T-helper 2 cell treated with Interferon-gamma antibody and Interleukin-4, amounts not matched to agents 100 ng/mL and 5 ng/mL, for 36 hours (primary cell): ENCODE data around the gene PLAC9. TPM values are rescaled to one million over a fixed set of nuclear protein-coding genes. Genes with fewer than 3 reads are reported as not detected.

Source experiments
- intact Hi-C: fragments of 100-400 bp; cut with micrococcal nuclease; formaldehyde crosslinking; loops from one replicate; pipeline ENCODE4 v1.15.1; 2023
- total RNA-seq: library from RNA; stranded (reverse); gene quantifications from 2 replicates; pipeline ENCODE4 v1.2.3, GENCODE V29; 2022

Gene PLAC9
- total RNA-seq, 1 donor from 2014 or later, result not detected

- intact Hi-C loops, result no loop called here
These were observed 5.4 kb downstream of the PLAC9 start for GRCh38 chr10:80137920-80138319.

- intact Hi-C loops, result no loop called here
These were observed 6.7 kb downstream of the PLAC9 start for GRCh38 chr10:80139265-80139664.

GRCh38 chr10:80140251-80140650 is 7.7 kb downstream of the PLAC9 start:
- intact Hi-C loops, result loop anchor here (5.0 kb wide), 1 partner anchor 47 kb away; no protein-coding TSS in a partner anchor

GRCh38 chr10:80141696-80142460 is 9.3 kb downstream of the PLAC9 start:
- intact Hi-C loops, result loop anchor here (5.0 kb wide), 1 partner anchor 45 kb away; no protein-coding TSS in a partner anchor

DNA sequence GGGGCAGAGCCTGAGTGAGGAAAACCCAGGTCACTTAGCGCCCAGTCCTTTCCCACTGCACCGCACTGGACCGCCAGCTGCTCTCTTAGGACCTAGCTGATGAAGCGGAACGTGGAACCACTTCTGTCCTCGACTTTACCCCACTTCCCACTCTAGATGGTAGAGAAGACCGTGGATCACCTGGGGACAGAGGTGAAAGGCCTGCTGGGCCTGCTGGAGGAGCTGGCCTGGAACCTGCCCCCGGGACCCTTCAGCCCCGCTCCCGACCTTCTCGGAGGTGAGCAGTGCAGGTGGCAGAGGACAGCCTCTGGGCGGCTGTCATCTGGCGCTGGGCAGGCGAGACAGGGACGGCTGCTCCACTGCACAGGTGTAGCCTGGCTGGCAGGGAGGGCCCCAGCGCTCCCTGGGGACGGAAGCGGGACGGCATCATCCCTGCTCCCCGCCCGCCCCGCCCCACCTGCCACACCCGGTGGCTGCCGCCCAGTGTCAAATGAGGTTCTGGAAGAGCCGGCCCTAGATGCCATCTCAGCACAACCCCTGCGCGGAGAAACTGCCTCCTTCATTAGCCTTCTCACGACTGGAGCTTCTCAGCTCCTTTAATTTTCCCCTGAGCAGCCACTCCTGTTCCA is 11.7 kb downstream of the PLAC9 start:
- intact Hi-C loops, result loop anchor here (1.0 to 5.0 kb wide), 4 partner anchors 43 to 116 kb away; no protein-coding TSS in a partner anchor

DNA sequence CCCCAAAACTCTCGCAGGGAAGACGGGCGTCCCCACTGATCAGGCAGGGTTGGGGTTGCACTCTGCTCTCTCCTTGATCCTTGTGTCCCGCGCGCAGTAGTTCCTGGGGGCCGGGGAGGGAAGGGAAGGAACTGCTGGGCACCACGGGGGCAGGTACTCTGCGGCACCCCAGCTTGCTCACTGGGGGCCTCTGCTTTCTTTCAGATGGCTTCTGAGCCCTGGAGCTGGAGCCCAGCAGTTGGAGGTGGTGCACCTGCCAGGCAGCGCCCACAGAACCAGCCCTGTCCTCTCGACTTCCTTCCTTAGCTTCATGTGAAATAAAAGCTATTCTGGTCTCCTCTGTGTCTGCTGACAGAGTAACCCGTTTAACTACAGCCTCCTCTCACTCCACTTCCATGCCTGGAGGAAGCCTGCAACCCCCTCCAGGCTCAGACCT is 12.2 kb downstream of the PLAC9 start:
- intact Hi-C loops, result loop anchor here (1.0 to 5.0 kb wide), 4 partner anchors 43 to 116 kb away; no protein-coding TSS in a partner anchor

DNA sequence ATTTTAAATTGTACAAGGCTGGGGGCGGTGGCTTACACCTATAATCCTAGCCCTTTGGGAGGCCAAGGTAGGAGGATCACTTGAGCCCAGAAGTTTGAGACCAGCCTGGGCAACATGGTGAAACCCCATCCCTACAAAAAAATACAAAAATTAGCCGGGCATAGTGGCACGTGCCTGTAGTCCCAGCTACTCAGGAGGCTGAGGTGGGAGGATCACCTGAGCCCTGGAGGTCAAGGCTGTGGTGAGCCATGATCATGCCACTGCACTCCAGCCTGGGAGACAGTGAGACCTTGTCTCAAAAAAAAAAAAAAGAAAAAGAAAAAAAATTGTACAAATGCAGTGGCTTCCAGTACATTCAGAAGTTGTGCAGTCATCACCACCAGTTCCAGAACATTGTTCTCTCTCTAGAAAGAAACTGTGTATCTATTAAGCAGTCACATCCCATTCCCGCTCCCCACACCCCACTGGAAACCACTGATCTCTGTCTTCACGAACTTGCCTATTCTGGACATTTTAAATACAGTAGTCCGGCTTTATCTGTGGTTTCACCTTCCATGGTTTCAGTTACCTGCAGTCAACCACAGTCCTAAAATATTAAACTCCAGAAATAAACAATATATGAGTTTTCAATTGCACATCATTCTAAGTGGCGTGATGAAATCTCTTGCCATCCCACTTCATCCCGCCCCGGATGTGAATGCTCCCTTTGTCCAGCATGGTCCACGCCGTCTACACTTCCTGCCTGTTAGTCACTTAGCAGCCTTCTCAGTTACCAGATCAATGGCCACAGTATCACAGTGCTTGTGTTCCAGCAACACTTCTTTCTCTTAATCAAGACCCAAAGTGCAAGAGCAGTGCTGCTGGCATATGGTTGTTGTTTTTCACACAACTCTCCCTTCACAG is 13.1 kb downstream of the PLAC9 start:
- intact Hi-C loops, result loop anchor here (2.0 kb wide), 1 partner anchor 107 kb away; no protein-coding TSS in a partner anchor

DNA sequence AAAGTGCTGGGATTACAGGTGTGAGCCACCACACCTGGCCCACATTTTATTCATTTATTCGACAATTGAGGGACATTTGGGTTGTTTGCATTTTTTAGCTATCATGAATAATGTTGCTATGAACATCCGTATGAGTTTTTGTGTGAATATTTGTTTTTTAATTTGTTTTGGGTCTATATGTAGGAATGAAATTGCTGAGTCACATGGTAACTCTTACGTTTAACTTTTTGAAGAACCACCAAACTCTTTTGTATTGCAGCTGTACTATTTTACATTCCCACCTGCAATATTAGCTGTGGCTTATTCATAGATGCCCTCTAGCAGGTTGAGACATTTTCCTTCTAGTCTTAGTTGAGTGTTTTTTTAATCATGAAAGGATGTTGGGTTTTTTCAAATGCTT is 14.4 kb downstream of the PLAC9 start:
- intact Hi-C loops, result no loop called here

- intact Hi-C loops, result no loop called here
These were observed 15.8 kb downstream of the PLAC9 start for GRCh38 chr10:80148166-80148805.

- intact Hi-C loops, result no loop called here
These were observed 16.6 kb downstream of the PLAC9 start for GRCh38 chr10:80149123-80149522.

DNA sequence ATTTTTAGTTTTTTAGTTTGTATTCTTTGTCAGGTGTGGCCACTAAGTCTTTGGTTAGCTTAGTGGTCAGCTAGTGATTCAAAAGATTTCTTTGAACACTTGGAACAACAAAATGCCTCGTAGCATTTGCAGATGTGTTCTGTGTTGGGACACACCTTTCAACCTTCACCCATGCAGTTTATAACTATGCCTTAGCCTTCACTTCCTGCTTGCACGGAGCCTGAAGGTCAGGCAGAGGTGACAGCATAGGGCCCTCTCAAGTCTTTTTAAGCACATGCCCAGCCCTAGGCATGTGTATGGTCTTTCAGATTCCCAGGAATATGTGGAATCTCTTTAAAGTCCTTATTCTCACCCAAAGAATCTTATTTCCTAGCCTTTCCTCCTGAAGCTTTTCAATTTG is 17.6 kb downstream of the PLAC9 start:
- intact Hi-C loops, result no loop called here

GRCh38 chr10:80152820-80153219 is 20.3 kb downstream of the PLAC9 start:
- intact Hi-C loops, result no loop called here

DNA sequence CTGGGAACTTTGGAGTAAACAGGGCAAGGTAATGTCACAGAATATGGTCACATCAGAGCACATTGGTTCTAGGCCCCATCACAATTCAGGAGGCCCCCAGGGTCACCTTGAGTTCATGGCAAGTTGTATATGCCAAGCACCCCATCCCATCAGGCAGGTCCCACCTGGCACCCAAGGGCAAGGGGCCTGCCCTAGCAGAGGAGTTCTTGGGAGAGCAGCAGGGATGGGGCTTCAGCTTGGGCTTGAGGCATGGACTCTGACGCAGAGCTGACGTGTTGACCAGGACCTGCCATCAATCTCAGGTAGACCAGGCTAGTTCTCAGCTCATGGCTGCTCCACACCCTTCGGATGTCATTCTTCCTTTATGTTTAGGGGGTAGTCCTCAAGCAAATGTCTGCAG is 20.9 kb downstream of the PLAC9 start:
- intact Hi-C loops, result no loop called here

DNA sequence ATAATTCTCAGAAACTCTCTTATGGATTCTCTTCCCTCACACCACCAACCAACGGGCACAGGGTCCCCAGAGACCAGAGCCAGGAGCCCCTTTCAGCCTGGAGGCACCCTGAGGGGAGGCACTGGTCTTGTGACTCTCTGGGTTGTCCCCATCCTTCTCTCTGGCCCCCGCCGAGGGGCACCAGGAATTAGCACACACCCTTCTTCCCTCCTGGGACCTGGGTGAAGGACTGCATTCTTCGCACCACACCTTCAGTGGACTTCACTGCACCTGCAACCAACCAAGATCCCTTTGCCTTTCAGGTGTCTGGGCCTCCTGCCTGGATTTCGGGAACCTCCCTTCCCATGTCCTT is 22.1 kb downstream of the PLAC9 start:
- intact Hi-C loops, result no loop called here

DNA sequence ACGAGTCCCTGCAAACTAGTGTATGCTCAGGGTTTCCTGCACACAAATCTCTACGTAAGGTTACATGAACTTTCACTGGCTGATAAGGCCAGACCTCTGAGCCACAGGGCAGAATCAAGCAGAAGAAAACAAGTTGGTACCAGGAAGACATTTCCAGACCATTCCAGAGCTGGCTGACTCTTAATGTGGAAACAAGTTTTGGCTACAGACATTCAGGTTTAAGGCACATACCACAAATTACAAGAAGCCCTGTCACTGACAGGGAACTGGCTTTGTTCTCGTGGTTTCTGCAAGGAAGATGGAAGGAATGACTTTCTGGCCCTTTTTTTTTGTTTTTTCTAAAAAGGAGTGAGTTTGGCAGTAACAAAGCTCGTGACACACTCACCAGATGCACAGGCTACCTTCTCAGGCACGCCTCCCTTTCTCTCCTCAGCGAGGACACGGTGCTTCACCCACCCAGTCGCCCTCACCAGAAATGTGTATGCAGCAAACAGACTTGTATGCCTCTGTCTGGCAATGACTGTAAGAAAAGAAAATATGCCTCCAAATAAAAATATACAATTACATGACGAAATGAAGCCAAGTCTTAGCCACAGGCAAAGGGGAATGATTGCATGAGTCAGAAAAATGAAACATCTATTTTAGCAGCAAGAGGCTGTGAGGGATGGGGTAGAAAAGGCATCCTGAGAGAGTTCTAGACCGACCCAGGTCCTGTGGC is 22.6 kb downstream of the PLAC9 start:
- intact Hi-C loops, result loop anchor here (5.0 kb wide), 1 partner anchor 52 kb away; the partner anchor contains the start of gene ANXA11

DNA sequence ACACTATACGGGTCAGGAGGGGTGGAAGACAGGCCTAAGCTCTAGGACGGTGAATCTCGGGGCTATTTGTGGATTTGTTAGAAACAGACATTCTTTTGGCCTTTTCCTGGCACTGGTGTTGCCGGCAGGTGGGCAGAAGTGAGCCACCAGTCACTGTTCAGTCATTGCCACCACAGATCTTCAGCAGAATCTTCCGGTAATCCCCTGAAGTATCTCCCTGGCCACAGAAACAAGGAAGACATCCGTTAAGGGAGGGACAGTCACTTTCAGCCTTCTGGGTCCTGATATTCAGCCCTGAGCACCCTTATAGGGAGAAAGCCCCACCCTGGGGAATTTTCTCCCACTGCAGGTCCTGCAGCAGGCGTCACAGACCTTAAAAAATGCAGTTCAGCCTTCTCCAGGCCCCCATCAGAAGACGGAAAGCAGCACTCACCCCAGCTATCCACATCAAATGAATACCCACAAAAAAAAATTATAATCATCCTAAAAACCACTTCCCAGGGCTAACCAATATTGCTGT is 23.2 kb downstream of the PLAC9 start:
- intact Hi-C loops, result loop anchor here (5.0 kb wide), 1 partner anchor 52 kb away; the partner anchor contains the start of gene ANXA11

DNA sequence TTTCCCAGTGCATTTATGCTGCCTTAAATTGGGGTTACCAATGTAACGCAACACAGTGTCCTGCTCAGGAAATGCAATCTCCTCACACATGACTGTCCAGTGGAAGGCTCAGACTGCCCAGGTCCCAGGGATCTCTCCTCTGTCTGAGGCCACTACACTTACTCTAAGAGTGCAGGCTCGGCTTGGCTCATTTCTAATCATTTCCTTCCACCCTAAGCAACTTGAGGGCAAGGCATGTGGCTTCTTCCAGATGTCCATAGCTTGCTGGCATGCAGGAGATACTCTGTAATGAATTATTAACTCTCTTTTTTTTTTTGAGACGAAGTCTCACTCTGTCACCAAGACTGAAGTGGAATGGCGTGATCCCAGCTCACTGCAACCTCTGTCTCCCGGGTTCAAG is 23.7 kb downstream of the PLAC9 start:
- intact Hi-C loops, result loop anchor here (5.0 kb wide), 1 partner anchor 51 kb away; the partner anchor contains the start of gene ANXA11

DNA sequence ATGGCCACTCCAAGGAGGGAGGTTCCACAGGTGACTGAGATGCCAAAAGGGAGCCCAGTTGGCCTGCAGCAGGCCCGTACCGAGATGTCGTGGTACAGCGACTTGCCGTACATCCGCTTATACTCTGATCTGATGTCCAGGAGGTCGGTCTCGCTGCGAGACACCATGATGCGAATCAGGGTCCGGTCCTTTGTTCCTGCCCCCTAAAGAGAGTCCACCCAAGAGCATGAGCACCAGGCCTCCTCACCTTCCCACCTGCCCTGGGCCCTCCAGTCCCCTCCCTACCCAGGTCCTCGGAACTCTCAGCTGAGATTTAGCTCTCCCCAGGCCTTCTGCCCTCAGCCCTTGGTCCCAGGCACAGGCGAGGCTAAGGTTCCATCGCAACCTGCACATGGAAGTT is 25.0 kb downstream of the PLAC9 start:
- intact Hi-C loops, result loop anchor here (5.0 kb wide), 1 partner anchor 50 kb away; the partner anchor contains the start of gene ANXA11

DNA sequence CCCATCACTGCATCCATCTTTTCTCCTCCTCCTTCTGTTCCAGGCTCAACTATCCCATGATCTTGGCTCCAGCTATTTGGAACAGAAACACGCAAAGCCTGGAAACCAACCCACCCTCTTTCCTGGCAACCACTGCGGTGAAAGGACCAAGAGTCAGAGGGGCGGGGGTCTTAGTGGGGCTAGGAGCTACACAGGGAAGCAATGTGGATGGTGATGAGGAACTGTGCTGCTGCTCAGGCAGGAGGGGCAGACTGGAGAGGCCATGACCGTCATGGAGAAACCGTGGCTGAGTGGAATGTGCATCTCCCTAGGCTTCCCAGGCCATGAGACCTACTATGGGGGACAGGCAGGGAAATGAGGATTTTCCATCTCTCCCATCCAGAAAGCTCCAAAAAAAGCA is 25.6 kb downstream of the PLAC9 start:
- intact Hi-C loops, result loop anchor here (5.0 kb wide), 1 partner anchor 49 kb away; the partner anchor contains the start of gene ANXA11
